GM21381 (cell line): ENCODE results near the gene COQ8B.
"Not testable (repeated sequence)": the region's sequence is repeated elsewhere in the genome, so short reads cannot be mapped to it uniquely, and the experiment has no call there.

Source experiments
- ATAC-seq: cut with Tn5 transposase; IDR thresholded peaks from one replicate; pipeline ENCODE4 v1.9.1; 2021; ENCODE audit warnings: mild to moderate bottlenecking, moderate library complexity; ENCODE audit not compliant: unreplicated experiment

Gene COQ8B

GRCh38 chr19:40742886-40743285 is 26.2 kb upstream of the COQ8B start:
- ATAC-seq = no peak

GRCh38 chr19:40742477-40742876 is 25.8 kb upstream of the COQ8B start:
- ATAC-seq = no peak

GRCh38 chr19:40741527-40742390 is 25.1 kb upstream of the COQ8B start:
- no peak for ATAC-seq

- ATAC-seq = no peak
Measured at GRCh38 chr19:40740747-40741146, 24.1 kb upstream of the COQ8B start.

- no peak for ATAC-seq
Measured at GRCh38 chr19:40739871-40740703, 23.4 kb upstream of the COQ8B start.

DNA sequence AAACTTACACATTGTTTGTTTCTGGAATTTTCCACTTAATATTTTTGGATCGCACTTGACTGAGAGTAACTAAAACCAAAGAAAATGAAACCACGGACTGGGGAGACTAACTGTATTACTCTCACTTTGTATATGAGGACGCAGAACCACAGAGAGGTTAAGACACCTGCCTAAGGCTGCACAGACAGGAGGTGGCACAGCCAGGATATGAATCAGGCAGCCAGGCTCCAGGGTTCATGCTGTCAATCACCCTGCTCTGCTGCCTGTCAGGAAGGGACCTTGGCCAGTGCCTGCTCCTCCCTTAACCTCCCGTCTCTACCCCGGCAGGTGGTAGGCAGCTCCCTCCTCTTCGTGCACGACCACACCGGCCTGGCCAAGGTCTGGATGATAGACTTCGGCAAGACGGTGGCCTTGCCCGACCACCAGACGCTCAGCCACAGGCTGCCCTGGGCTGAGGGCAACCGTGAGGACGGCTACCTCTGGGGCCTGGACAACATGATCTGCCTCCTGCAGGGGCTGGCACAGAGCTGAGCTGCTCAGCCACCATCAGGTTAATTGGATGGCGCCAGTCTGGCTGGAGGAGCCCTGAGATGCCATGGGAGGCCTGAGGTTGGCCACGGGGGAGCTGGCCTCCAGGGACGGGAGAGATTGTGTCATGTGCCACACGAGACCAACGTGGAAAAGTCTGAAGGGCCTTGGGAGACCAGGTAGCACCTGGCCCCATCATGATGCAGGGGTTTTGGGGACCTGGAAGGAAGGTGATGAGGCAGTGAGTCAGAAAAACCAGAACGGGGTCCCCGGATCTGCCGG is 22.5 kb upstream of the COQ8B start:
- no peak for ATAC-seq

- no peak for ATAC-seq
Measured at GRCh38 chr19:40737102-40737644, 20.5 kb upstream of the COQ8B start.

DNA sequence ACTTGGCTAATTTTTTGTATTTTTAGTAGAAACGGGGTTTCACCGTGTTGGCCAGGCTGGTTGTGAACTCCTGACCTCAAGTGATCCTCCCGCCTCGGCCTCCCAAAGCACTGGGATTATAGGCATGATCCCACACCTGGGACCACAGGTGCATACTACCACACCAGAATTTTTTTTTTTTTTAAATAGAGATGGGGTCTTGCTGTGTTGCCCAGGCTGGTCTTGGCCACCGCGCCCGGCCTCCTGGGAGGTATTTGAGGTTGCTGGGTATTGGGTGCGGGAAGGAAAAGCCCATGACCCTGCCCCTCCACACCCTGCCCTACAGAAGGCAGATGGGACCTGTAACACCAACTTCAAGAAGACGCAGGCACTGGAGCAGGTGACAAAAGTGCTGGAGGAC is 20.0 kb upstream of the COQ8B start:
- ATAC-seq = no peak

GRCh38 chr19:40735013-40735771 is 18.5 kb upstream of the COQ8B start:
- ATAC-seq = no peak

DNA sequence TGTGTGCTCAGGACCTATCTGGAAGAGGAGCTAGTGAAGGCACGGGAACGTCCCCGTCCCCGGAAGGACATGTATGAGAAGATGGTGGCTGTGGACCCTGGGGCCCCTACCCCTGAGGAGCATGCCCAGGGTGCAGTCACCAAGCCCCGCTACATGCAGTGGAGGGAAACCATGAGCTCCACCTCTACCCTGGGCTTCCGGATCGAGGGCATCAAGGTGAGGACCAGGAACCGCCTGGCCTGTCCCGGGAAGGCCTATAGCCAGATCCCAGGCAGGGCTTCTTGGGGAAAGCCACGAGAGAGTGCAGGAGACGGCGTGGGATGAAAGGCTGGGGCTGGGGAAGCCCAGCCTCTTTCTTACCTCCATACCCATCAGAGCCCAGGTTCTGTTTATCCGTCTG is 16.5 kb upstream of the COQ8B start:
- ATAC-seq = no peak

DNA sequence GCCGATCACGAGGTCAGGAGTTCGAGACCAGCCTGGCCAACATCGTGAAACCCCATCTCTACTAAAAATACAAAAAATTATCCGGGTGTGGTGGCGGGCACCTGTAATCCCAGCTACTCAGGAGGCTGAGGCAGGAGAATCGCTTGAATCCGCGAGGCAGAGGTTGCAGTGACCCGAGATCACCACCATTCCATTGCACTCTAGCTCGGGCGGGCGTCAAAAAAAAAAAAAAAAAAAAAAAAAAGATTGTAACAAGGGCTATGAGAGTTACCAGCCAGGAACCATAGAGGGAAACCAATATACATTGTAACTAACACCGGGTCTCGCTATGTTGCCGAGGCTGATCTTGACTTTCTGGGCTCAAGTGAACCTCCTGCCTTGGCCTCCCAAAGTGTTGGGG is 15.6 kb upstream of the COQ8B start:
- not testable (repeated sequence) for ATAC-seq

DNA sequence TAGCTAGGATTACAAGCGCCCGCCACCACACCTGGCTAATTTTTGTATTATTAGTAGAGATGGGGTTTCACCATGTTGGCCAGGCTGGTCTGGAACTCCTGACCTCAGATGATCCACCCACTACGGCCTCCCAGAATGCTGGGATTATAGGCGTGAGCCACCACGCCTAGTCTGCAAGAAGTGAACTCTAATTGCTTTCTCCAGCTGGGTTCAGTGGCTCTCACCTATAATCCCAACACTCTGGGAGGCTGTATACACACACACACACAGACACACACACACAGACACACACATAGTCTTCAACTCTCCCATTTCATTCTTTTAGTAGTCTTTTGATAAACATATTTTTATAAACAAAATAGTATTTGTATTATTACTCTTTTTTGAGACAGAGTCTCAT is 13.4 kb upstream of the COQ8B start:
- ATAC-seq = not testable (repeated sequence)

GRCh38 chr19:40726279-40726678 is 9.6 kb upstream of the COQ8B start:
- ATAC-seq = no peak

GRCh38 chr19:40724855-40725254 is 8.2 kb upstream of the COQ8B start:
- ATAC-seq = no peak

- ATAC-seq = no peak
Measured at GRCh38 chr19:40724315-40724714, 7.6 kb upstream of the COQ8B start.

GRCh38 chr19:40723661-40724254 is 7.1 kb upstream of the COQ8B start:
- no peak for ATAC-seq

DNA sequence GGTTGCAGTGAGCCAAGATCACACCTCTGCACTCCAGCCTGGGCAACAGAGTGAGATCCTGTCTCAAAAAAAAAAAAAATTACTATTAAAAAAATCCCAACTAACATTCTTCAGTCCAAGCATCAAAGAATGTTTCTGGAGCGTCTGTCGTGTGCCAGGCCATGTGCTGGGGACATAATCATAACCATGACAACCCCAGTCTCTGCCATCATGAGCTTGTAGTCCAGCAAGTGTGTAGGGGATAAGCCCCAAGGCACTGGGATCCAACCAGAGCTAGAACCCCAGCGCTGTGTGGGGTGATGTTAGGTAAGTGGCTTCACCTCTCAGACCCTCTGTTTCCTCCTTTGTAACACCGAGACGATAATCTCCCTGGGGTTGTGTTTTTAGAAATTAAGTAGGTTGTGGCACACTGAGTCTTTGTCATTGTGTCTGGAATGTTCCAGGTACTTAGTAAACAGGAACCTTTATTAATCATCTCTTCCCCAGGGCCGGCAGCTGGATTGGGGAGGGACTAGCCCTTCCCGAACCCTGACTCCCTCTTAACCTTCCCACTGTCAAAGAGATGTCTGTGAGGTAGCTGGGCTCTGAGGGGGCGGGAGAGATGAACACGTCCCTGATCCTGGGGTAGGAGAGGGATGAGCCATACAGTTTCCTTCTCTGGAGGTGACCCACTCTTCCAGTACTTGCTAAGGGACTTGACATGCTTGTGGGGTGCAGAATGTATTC is 5.4 kb upstream of the COQ8B start:
- ATAC-seq = no peak

DNA sequence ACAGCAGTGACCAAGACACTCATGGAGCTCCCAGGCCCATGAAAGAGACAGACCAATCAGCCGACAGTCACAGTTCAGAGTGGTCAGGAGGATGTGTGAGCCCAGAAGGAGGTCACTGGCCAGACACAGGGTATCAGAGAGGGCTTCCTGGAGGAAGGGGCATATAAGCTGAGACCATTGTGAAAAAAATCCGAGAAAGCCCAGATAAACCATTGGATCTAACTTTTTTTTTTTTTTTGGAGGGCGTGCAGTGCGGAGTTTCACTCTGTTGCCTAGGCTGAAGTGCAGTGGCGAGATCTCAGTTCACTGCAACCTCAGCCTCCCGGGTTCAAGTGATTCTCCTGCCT is 4.4 kb upstream of the COQ8B start:
- no peak for ATAC-seq

DNA sequence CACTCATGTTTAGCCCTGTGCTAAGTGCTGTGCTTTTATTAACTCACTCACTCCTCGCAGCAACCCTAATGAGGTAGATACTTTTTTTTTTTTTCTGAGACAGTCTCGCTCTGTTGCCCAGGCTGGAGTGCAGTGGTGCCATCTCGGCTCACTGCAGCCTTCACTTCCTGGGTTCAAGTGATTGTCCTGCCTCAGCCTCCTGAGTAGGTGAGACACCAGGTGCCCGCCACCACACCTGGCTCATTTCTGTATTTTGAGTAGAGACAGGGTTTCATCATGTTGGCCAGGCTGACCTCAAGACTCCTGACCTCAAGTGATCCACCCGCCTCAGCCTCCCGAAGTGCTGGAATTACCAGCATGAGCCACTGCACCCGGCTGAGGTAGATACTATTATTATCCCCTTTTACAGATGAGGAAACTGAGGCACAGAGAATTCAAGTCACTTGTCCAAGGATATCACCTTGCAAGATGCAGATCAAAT is 2.8 kb upstream of the COQ8B start:
- no peak for ATAC-seq
